Neural cell (in vitro differentiated cells): ENCODE measurements around the gene CANT1. TPM values are rescaled to one million over a fixed set of nuclear protein-coding genes. Genes with fewer than 3 reads are reported as not detected.
A peak's percentile ranks its signal among the peaks of the same experiment; 100 is the strongest.

Experiments
- H2AFZ ChIP-seq: fragments of 200-600, 300-800 bp; sonication (generic), shearing (Covaris generic); 2 replicates; pipeline ENCODE4 v1.6.0; 2014; ENCODE audit warnings: low read depth, mild to moderate bottlenecking, antibody characterized with exemption, low read length, moderate library complexity
- H3F3A ChIP-seq: fragments of 200-600 bp; shearing (Covaris generic); 2 replicates; pipeline ENCODE4 v1.6.1; 2016; ENCODE audit warnings: mild to moderate bottlenecking, moderate library complexity, mixed read lengths, antibody characterized with exemption, low read length; ENCODE audit not compliant: insufficient read depth, poor library complexity, severe bottlenecking
- H3K27ac ChIP-seq: fragments of 200-600, 300-800 bp; sonication (generic), shearing (Covaris generic); 2 replicates; pipeline ENCODE4 v1.5.1; 2014; ENCODE audit warnings: mild to moderate bottlenecking, low read length, moderate library complexity
- H3K27me3 ChIP-seq: fragments of 300-800, 200-600 bp; sonication (generic), shearing (Covaris generic); 2 replicates; pipeline ENCODE4 v1.6.0; 2014; ENCODE audit warnings: mild to moderate bottlenecking, low read depth, low read length, moderate library complexity; ENCODE audit not compliant: insufficient read depth
- H3K36me3 ChIP-seq: fragments of 300-800, 200-600 bp; sonication (generic), shearing (Covaris generic); 2 replicates; pipeline ENCODE4 v1.5.1; 2014; ENCODE audit warnings: mild to moderate bottlenecking, antibody characterized with exemption, low read length, moderate library complexity; ENCODE audit not compliant: insufficient read depth
- H3K4me2 ChIP-seq: fragments of 300-800, 200-600 bp; sonication (generic), shearing (Covaris generic); 2 replicates; pipeline ENCODE4 v1.6.0; 2014; ENCODE audit warnings: mild to moderate bottlenecking, low read length
- H3K4me3 ChIP-seq: fragments of 300-800, 200-600 bp; sonication (generic), shearing (Covaris generic); 2 replicates; pipeline ENCODE4 v1.5.1; 2014; ENCODE audit warnings: mild to moderate bottlenecking, low read length, moderate library complexity
- H3K79me2 ChIP-seq: fragments of 200-600 bp; shearing (Covaris generic); replicated peaks from 2 replicates; pipeline ENCODE4 v1.6.0; 2014; ENCODE audit warnings: mild to moderate bottlenecking, low read length, moderate library complexity; ENCODE audit not compliant: insufficient read depth
- H3K9ac ChIP-seq: fragments of 300-800, 200-600 bp; sonication (generic), shearing (Covaris generic); 2 replicates; pipeline ENCODE4 v1.6.1; 2016; ENCODE audit warnings: mild to moderate bottlenecking, low read length, mixed read lengths
- H3K9me2 ChIP-seq: fragments of 200-600 bp; shearing (Covaris generic); 2 replicates; pipeline ENCODE4 v1.6.1; 2016; ENCODE audit warnings: mild to moderate bottlenecking, low read length, mixed read lengths; ENCODE audit not compliant: insufficient read depth
- H3K9me3 ChIP-seq: fragments of 200-600, 300-800 bp; sonication (generic), shearing (Covaris generic); 2 replicates; pipeline ENCODE4 v1.6.1; 2016; ENCODE audit warnings: mild to moderate bottlenecking, mixed run types, low read length, moderate library complexity, mixed read lengths
- H4K20me1 ChIP-seq: fragments of 200-600 bp; shearing (Covaris generic); 2 replicates; pipeline ENCODE4 v1.6.1; 2016; ENCODE audit warnings: mild to moderate bottlenecking, mixed run types; ENCODE audit not compliant: insufficient read depth
- EP300 ChIP-seq: fragments of 450-650 bp; conservative IDR thresholded peaks from 2 replicates; pipeline ENCODE4 v1.6.1; 2014; ENCODE audit warnings: antibody characterized with exemption, mild to moderate bottlenecking, moderate library complexity; ENCODE audit not compliant: poor library complexity, severe bottlenecking
- EZH2 ChIP-seq: fragments of 200-600, 300-800 bp; shearing (Covaris generic), sonication (generic); IDR thresholded peaks from 2 replicates; pipeline ENCODE4 v1.6.1; 2014; ENCODE audit warnings: antibody characterized with exemption, low read length, borderline replicate concordance, mild to moderate bottlenecking; ENCODE audit not compliant: insufficient read depth, poor library complexity, severe bottlenecking
- MXI1 ChIP-seq: fragments of 450-650 bp; conservative IDR thresholded peaks from 2 replicates; pipeline ENCODE4 v1.6.1; 2014; ENCODE audit warnings: antibody characterized with exemption, mild to moderate bottlenecking; ENCODE audit not compliant: poor library complexity, severe bottlenecking
- POLR2AphosphoS5 ChIP-seq: IDR thresholded peaks from 2 replicates; pipeline ENCODE4 v1.6.1; 2012
- RAD21 ChIP-seq: fragments of 450-650 bp; conservative IDR thresholded peaks from 2 replicates; pipeline ENCODE4 v1.6.1; 2014; ENCODE audit warnings: antibody characterized with exemption, mild to moderate bottlenecking, moderate library complexity
- SMC3 ChIP-seq: fragments of 450-650 bp; conservative IDR thresholded peaks from 2 replicates; pipeline ENCODE4 v1.6.1; 2014; ENCODE audit warnings: antibody characterized with exemption, mild to moderate bottlenecking, moderate library complexity; ENCODE audit not compliant: poor library complexity
- TAF1 ChIP-seq: IDR thresholded peaks from 2 replicates; pipeline ENCODE4 v1.6.1; 2012; ENCODE audit warnings: low read depth
- polyA plus RNA-seq: library from polyadenylated mRNA; depleted of rRNA; stranded (reverse); fragments of >200 nt; gene quantifications from 2 replicates; pipeline ENCODE4 v1.2.3, GENCODE V29; 2014
- TF ChIP-seq, protein P1 (sequence below): IDR thresholded peaks from 2 replicates; pipeline ENCODE4 v1.6.1; 2012; ENCODE audit warnings: borderline replicate concordance
- TF ChIP-seq, protein P2 (sequence below): fragments of 450-650 bp; IDR thresholded peaks from 2 replicates; pipeline ENCODE4 v1.5.1; 2014; ENCODE audit warnings: antibody characterized with exemption, mild to moderate bottlenecking, moderate library complexity; ENCODE audit not compliant: poor library complexity, severe bottlenecking

The CANT1 gene
- polyA plus RNA-seq, 1 donor from 2014 or later, result 17.7 TPM

DNA sequence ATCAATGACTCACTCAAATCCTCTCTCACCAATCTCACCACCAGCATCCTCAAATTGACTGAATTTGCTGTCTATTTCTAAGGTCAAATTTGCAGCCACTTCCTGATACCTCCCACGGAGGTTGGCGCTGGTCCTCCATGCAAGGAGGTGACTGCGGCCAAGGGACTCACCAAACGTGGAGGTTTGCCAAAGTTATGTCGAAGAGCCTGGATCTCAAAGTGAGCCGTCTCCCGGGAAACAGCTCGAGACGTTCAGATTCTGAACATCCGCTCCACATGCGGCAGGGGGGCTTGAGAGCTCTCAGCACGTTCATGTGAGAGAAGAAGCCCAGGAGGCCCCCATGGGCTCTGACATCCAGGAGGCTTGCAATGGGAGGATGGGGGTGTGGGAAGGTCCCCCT, 52.4 kb downstream of the CANT1 start:
- H3F3A ChIP-seq, result no peaks in the 10 kb centered on the region
- H3K4me2 ChIP-seq, result no peak overlapping the region
- H3K27me3 ChIP-seq, result no peaks in the 10 kb centered on the region
- no peak for TF ChIP-seq RAD21
- no peak for TF ChIP-seq MXI1
- TF ChIP-seq SMC3, result no peak
- TF ChIP-seq EZH2, result no peak
- no peak for TF ChIP-seq EP300
- no peak for TF ChIP-seq POLR2AphosphoS5
- TF ChIP-seq, protein P1, sequence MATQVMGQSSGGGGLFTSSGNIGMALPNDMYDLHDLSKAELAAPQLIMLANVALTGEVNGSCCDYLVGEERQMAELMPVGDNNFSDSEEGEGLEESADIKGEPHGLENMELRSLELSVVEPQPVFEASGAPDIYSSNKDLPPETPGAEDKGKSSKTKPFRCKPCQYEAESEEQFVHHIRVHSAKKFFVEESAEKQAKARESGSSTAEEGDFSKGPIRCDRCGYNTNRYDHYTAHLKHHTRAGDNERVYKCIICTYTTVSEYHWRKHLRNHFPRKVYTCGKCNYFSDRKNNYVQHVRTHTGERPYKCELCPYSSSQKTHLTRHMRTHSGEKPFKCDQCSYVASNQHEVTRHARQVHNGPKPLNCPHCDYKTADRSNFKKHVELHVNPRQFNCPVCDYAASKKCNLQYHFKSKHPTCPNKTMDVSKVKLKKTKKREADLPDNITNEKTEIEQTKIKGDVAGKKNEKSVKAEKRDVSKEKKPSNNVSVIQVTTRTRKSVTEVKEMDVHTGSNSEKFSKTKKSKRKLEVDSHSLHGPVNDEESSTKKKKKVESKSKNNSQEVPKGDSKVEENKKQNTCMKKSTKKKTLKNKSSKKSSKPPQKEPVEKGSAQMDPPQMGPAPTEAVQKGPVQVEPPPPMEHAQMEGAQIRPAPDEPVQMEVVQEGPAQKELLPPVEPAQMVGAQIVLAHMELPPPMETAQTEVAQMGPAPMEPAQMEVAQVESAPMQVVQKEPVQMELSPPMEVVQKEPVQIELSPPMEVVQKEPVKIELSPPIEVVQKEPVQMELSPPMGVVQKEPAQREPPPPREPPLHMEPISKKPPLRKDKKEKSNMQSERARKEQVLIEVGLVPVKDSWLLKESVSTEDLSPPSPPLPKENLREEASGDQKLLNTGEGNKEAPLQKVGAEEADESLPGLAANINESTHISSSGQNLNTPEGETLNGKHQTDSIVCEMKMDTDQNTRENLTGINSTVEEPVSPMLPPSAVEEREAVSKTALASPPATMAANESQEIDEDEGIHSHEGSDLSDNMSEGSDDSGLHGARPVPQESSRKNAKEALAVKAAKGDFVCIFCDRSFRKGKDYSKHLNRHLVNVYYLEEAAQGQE, result no peak
- TF ChIP-seq, protein P2, sequence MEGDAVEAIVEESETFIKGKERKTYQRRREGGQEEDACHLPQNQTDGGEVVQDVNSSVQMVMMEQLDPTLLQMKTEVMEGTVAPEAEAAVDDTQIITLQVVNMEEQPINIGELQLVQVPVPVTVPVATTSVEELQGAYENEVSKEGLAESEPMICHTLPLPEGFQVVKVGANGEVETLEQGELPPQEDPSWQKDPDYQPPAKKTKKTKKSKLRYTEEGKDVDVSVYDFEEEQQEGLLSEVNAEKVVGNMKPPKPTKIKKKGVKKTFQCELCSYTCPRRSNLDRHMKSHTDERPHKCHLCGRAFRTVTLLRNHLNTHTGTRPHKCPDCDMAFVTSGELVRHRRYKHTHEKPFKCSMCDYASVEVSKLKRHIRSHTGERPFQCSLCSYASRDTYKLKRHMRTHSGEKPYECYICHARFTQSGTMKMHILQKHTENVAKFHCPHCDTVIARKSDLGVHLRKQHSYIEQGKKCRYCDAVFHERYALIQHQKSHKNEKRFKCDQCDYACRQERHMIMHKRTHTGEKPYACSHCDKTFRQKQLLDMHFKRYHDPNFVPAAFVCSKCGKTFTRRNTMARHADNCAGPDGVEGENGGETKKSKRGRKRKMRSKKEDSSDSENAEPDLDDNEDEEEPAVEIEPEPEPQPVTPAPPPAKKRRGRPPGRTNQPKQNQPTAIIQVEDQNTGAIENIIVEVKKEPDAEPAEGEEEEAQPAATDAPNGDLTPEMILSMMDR, result no peak
- TF ChIP-seq TAF1, result no peak
- no peak overlapping the region for H3K9ac ChIP-seq
- no peaks in the 10 kb centered on the region for H3K9me2 ChIP-seq
- H4K20me1 ChIP-seq, result no peaks in the 10 kb centered on the region
- H3K79me2 ChIP-seq, result no peaks in the 10 kb centered on the region
- no peaks in the 10 kb centered on the region for H3K9me3 ChIP-seq
- no peaks in the 10 kb centered on the region for H3K36me3 ChIP-seq
- no peak overlapping the region for H3K4me3 ChIP-seq
- H3K27ac ChIP-seq, result no peak overlapping the region
- no peak overlapping the region for H2AFZ ChIP-seq

DNA sequence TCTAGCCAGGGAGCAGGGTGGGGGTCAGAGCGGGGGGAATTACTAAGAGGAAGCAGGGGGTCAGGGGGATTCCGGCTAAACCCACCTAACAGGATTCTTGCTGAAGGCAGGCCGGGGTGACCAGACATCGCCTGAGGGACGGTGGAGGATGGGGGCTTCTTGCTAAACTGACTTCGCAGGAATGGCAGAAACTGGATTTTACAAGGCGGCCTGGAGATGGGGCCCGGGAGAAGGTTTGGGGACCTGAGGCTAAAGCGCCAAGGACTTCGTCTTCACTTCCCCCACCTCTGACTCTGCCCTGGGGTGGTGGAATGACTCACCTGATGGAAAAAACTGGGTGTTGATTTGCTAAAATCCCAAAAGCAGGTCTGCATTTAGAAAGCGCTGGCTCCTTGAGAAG, 53.3 kb downstream of the CANT1 start:
- H3K9me2 ChIP-seq, result no peaks in the 10 kb centered on the region
- no peaks in the 10 kb centered on the region for H3K36me3 ChIP-seq
- TF ChIP-seq, protein P2, result no peak
- TF ChIP-seq RAD21 (no peak), TAF1 (no peak), MXI1 (no peak), SMC3 (no peak), EZH2 (no peak), POLR2AphosphoS5 (no peak), EP300 (no peak)
- TF ChIP-seq, protein P1, result no peak
- H3K9ac ChIP-seq, result no peak overlapping the region
- H3K27me3 ChIP-seq, result no peaks in the 10 kb centered on the region
- no peaks in the 10 kb centered on the region for H3K9me3 ChIP-seq
- peak overlapping the region; percentile 84 for H3K27ac ChIP-seq
- no peaks in the 10 kb centered on the region for H3F3A ChIP-seq
- no peak overlapping the region for H3K4me2 ChIP-seq
- H3K79me2 ChIP-seq, result no peaks in the 10 kb centered on the region
- H2AFZ ChIP-seq, result no peak overlapping the region
- no peak overlapping the region for H3K4me3 ChIP-seq
- H4K20me1 ChIP-seq, result no peaks in the 10 kb centered on the region
